Sigmoid colon (tissue), 4 donors: ENCODE measurements around the gene CFAP20DC.

Source experiments
- CTCF ChIP-seq, 4 experiments: fragments of 450-650 bp in 3 of 4; fragments of 200-600 bp in 1 of 4; IDR thresholded peaks; one replicate each; pipeline ENCODE4 v1.5.1; 2016 to 2019; ENCODE audit warnings: antibody characterized with exemption in 4 of 4, mild to moderate bottlenecking in 3 of 4, moderate library complexity in 2 of 4
- EP300 ChIP-seq, 4 donors: sonication (generic); formaldehyde crosslinking; IDR thresholded peaks; one replicate each; pipeline ENCODE4 v1.6.1; 2017; ENCODE audit warnings: antibody characterized with exemption in 4 of 4
- POLR2A ChIP-seq, 2 donors: fragments of 450-650 bp; IDR thresholded peaks; one replicate each; pipeline ENCODE4 v1.6.1; 2016; ENCODE audit warnings: antibody characterized with exemption in 2 of 2, mild to moderate bottlenecking in 2 of 2, moderate library complexity in 2 of 2

- no peak for TF ChIP-seq CTCF (IDR thresholded peaks at IDR 0.05)
- no peak for TF ChIP-seq POLR2A (IDR thresholded peaks at IDR 0.05)
- TF ChIP-seq EP300 (IDR thresholded peaks at IDR 0.05): no peak
Observed at GRCh38 chr3:58888087-58888486, 161.7 kb downstream of the CFAP20DC start.
